OCI-LY1 (cell line): ENCODE results near the gene RECQL5.

Source experiments
- CTCF ChIP-seq: fragments of 200-600 bp; sonication (generic), shearing (Covaris generic); IDR thresholded peaks from 2 replicates; pipeline ENCODE4 v1.5.1; 2017; ENCODE audit warnings: mild to moderate bottlenecking, antibody characterized with exemption, low read length, moderate library complexity, mixed read lengths
- EZH2 ChIP-seq: fragments of 200-600 bp; sonication (generic), shearing (Covaris generic); IDR thresholded peaks from 2 replicates; pipeline ENCODE4 v1.8.0; 2017; ENCODE audit warnings: borderline replicate concordance, mixed run types, mild to moderate bottlenecking, antibody characterized with exemption, low read length, moderate library complexity, mixed read lengths

- TF ChIP-seq CTCF: no peak
- no peak for TF ChIP-seq EZH2
Observed at GRCh38 chr17:75635610-75636202, 31.2 kb downstream of the RECQL5 start.
